ENCODE results near the gene GSTM5.

Gene GSTM5

GRCh38 chr1:109721042-109721441, 9.0 kb downstream of the GSTM5 start:
- no peak overlapping the region for H3K4me3 ChIP-seq (ENCODE audit: low read depth, low read length)
- no peak for TF ChIP-seq CTCF (IDR thresholded peaks at IDR 0.05; ENCODE audit: low read depth, low read length)

GRCh38 chr1:109721971-109722370, 9.9 kb downstream of the GSTM5 start:
- no peak overlapping the region for H3K4me3 ChIP-seq (ENCODE audit: low read depth, low read length)
- TF ChIP-seq CTCF (IDR thresholded peaks at IDR 0.05; ENCODE audit: low read depth, low read length) = no peak

- TF ChIP-seq CTCF (IDR thresholded peaks at IDR 0.05; ENCODE audit: low read depth, low read length) = no peak
- no peak overlapping the region for H3K4me3 ChIP-seq (ENCODE audit: low read depth, low read length)
These were observed 11.0 kb downstream of the GSTM5 start for GRCh38 chr1:109722908-109723691.

- no peak for TF ChIP-seq CTCF (IDR thresholded peaks at IDR 0.05; ENCODE audit: low read depth, low read length)
- H3K4me3 ChIP-seq (ENCODE audit: low read depth, low read length) = no peak overlapping the region
These were observed 12.9 kb downstream of the GSTM5 start for GRCh38 chr1:109724933-109725332.

GRCh38 chr1:109725510-109725909, 13.5 kb downstream of the GSTM5 start:
- no peak overlapping the region for H3K4me3 ChIP-seq (ENCODE audit: low read depth, low read length)
- TF ChIP-seq CTCF (IDR thresholded peaks at IDR 0.05; ENCODE audit: low read depth, low read length) = no peak

GRCh38 chr1:109726007-109726406, 14.0 kb downstream of the GSTM5 start:
- H3K4me3 ChIP-seq (ENCODE audit: low read depth, low read length) = no peak overlapping the region
- no peak for TF ChIP-seq CTCF (IDR thresholded peaks at IDR 0.05; ENCODE audit: low read depth, low read length)

GRCh38 chr1:109726728-109727373, 14.8 kb downstream of the GSTM5 start:
- no peak overlapping the region for H3K4me3 ChIP-seq (ENCODE audit: low read depth, low read length)
- TF ChIP-seq CTCF (IDR thresholded peaks at IDR 0.05; ENCODE audit: low read depth, low read length) = no peak
